ENCODE measurements around the gene PCAT6. TPM values are rescaled to one million over a fixed set of nuclear protein-coding genes. Genes with fewer than 3 reads are reported as not detected.

The PCAT6 gene
- total RNA-seq, 6 experiments from 2014 or later = 1.7 to 4.0 (median 1.8) TPM

DNA sequence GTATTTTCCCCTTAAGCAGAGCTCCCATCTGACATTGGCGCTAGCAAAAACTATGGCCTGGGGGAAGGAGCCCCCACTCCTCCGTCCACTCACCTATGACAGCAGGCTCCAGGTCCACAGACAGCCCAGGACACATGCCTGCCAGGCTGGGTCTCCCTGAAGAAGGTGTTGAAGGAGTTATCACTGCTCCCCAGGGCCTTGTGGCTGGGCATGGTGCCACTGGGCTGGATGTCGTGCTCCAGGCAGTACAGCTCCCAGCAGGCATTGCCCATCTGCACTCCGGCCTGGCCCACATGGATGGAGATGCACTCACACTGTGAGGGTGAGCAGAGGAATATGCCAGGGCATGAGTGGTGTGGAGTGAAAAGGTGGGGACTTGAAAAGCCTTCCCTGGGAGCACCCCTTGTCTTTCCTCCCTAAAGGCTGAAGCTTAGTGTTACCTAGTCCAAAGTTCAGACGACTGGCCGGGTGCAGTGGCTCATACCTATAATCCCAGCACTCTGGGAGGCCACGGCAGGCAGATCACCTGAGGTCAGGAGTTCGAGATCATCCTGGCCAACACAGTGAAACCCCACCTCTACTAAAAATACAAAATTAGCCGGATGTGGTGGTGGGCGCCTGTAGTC, 48.1 kb downstream of the PCAT6 start:
- Mint-ChIP-seq H3K4me1 (ENCODE audit: low read depth) (peaks cover 10% of the 10 kb centered on the region), H3K4me3 (no peak overlapping the region), H3K9me3 (no peaks in the 10 kb centered on the region), H3K27me3 (ENCODE audit: insufficient read depth) (peaks cover 5% of the 10 kb centered on the region), H3K36me3 (ENCODE audit: low read depth) (no peaks in the 10 kb centered on the region), H3K27ac (no peak overlapping the region)
- TF ChIP-seq, protein P1, sequence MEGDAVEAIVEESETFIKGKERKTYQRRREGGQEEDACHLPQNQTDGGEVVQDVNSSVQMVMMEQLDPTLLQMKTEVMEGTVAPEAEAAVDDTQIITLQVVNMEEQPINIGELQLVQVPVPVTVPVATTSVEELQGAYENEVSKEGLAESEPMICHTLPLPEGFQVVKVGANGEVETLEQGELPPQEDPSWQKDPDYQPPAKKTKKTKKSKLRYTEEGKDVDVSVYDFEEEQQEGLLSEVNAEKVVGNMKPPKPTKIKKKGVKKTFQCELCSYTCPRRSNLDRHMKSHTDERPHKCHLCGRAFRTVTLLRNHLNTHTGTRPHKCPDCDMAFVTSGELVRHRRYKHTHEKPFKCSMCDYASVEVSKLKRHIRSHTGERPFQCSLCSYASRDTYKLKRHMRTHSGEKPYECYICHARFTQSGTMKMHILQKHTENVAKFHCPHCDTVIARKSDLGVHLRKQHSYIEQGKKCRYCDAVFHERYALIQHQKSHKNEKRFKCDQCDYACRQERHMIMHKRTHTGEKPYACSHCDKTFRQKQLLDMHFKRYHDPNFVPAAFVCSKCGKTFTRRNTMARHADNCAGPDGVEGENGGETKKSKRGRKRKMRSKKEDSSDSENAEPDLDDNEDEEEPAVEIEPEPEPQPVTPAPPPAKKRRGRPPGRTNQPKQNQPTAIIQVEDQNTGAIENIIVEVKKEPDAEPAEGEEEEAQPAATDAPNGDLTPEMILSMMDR (IDR thresholded peaks at IDR 0.05) = no peak
- no peak for DNase-seq

DNA sequence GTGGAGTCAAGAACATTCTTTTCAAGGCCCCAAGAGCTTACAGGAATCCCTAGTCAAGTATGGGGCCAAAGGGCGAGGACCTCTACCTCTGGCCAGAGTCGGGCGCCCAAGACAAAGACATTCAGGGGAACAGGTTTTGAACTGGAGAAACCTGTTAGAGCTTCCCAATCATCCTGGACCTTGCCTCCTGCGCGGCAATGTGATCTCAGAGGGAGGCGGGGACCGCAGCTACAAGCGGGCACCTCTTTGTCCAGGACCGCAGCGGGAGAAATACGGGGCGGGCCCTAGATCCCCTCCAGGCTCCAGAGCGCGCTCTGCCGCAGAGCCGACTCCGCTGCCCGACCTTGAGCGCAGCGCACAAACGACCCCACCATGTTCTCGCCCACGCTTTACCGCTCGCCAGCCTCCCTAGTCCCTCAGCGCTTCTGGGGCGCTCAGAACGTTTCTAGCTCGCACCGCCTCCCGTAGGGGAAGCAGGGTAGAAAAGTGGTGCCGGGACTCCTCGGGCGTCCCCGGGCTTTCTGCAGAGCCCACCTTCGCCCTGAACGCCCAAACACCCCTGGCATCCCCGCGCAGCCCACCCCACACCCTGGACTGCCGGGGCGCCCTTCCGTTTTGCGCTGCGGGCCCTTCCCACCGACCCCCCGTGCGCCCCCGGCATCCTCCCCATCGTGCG, 50.1 kb downstream of the PCAT6 start:
- no peaks in the 10 kb centered on the region for H3K9me3 Mint-ChIP-seq
- peak; percentile 9 for DNase-seq

More for the DNA sequence above, 50.1 kb downstream of the PCAT6 start:
- Mint-ChIP-seq H3K36me3 (ENCODE audit: low read depth) (no peaks in the 10 kb centered on the region), H3K27me3 (ENCODE audit: insufficient read depth) (peaks cover 3% of the 10 kb centered on the region), H3K4me1 (ENCODE audit: low read depth) (peaks cover 10% of the 10 kb centered on the region), H3K27ac (no peak overlapping the region), H3K4me3 (peak overlapping the region; percentile 93)
- TF ChIP-seq, protein P1 (IDR thresholded peaks at IDR 0.05) = no peak

Other genes with a start within 250 kb of the PCAT6 start
- under 1 TPM in 1 of 6 experiments, not detected in 5; 0.03 TPM for gene SYT2, start 100.5 kb upstream of the PCAT6 start, total RNA-seq (2021; fragmentation: NEBNext Ultra II Directional; extraction: Animal tissue kit (Norgen Biotek cat#: 25700))
- gene KDM5B, start 2.5 kb upstream of the PCAT6 start, total RNA-seq (2021; fragmentation: NEBNext Ultra II Directional; extraction: Animal tissue kit (Norgen Biotek cat#: 25700)) = 10 to 100 TPM; 48.1 to 65.5 (median 53.5) TPM
- 10 to 100 TPM in 4 of 6 experiments, 1 to 10 TPM in 2; 9.0 to 11.7 (median 10.9) TPM for gene RABIF, start 78.2 kb downstream of the PCAT6 start, total RNA-seq (2021; fragmentation: NEBNext Ultra II Directional; extraction: Animal tissue kit (Norgen Biotek cat#: 25700))
- 10 to 100 TPM; 19.8 to 28.6 (median 23.5) TPM for gene KLHL12, start 116.3 kb downstream of the PCAT6 start, total RNA-seq (2021; fragmentation: NEBNext Ultra II Directional; extraction: Animal tissue kit (Norgen Biotek cat#: 25700))
- gene ADIPOR1, start 147.4 kb downstream of the PCAT6 start, total RNA-seq (2021; fragmentation: NEBNext Ultra II Directional; extraction: Animal tissue kit (Norgen Biotek cat#: 25700)) = 100 to 1,000 TPM in 3 of 6 experiments, 10 to 100 TPM in 3; 90.5 to 123 (median 103) TPM
- gene CYB5R1, start 156.3 kb downstream of the PCAT6 start, total RNA-seq (2021; fragmentation: NEBNext Ultra II Directional; extraction: Animal tissue kit (Norgen Biotek cat#: 25700)) = 100 to 1,000 TPM in 1 of 6 experiments, 10 to 100 TPM in 5; 73.4 to 100 (median 76.4) TPM
- 10 to 100 TPM; 38.6 to 50.6 (median 45.1) TPM for gene TMEM183A, start 196.4 kb downstream of the PCAT6 start, total RNA-seq (2021; fragmentation: NEBNext Ultra II Directional; extraction: Animal tissue kit (Norgen Biotek cat#: 25700))
- gene PPFIA4, start 215.5 kb downstream of the PCAT6 start, total RNA-seq (2021; fragmentation: NEBNext Ultra II Directional; extraction: Animal tissue kit (Norgen Biotek cat#: 25700)) = 1 to 10 TPM in 1 of 6 experiments, under 1 TPM in 5; 0.37 to 1.3 (median 0.58) TPM